K562 (cell line): Measurements from ENCODE around the gene AKIRIN1. TPM values are rescaled to one million over a fixed set of nuclear protein-coding genes. Genes with fewer than 3 reads are reported as not detected.

Experiments used
- FOXM1 ChIP-seq, 2 experiments: fragments of 450-650 bp in 1 of 2; sonication (generic) in 1 of 2; formaldehyde crosslinking in 1 of 2; IDR thresholded peaks; 2 replicates each; pipeline versions ENCODE4 v1.6.1 to v1.9.0; 2017 to 2022; ENCODE audit warnings: low read depth in 2 of 2, mild to moderate bottlenecking in 2 of 2, missing genetic modification reagents in 1 of 2, moderate library complexity in 1 of 2
- MTA3 ChIP-seq: fragments of 450-650 bp; formaldehyde crosslinking; IDR thresholded peaks from 2 replicates; pipeline ENCODE4 v1.6.1; 2017; ENCODE audit warnings: mild to moderate bottlenecking, borderline replicate concordance
- SNIP1 ChIP-seq: fragments of 450-650 bp; IDR thresholded peaks from 2 replicates; pipeline ENCODE4 v1.7.1; 2017; ENCODE audit warnings: low read depth, mild to moderate bottlenecking
- ZKSCAN1 ChIP-seq: fragments of 150-350 bp; IDR thresholded peaks from 2 replicates; pipeline ENCODE4 v1.6.1; 2016; ENCODE audit warnings: low read depth, low read length
- ZNF224 ChIP-seq: sonication (generic); formaldehyde crosslinking; IDR thresholded peaks from 2 replicates; pipeline ENCODE4 v1.8.0; 2022; ENCODE audit warnings: mild to moderate bottlenecking, missing genetic modification reagents
- ZNF274 ChIP-seq: IDR thresholded peaks from 2 replicates; pipeline ENCODE4 v1.6.1; 2011; ENCODE audit warnings: low read depth, mild to moderate bottlenecking, low read length, moderate library complexity, borderline replicate concordance
- ZNF766 ChIP-seq: fragments of 200-800 bp; sonication (Bioruptor generic); conservative IDR thresholded peaks from 2 replicates; pipeline ENCODE4 v1.6.1; 2016; ENCODE audit warnings: missing genetic modification characterization, missing compliant biosample characterization
- ZNF77 ChIP-seq: fragments of 250-450 bp; sonication (Bioruptor Pico); IDR thresholded peaks from 2 replicates; pipeline ENCODE4 v1.5.0; 2020
- polyA plus RNA-seq, 8 experiments: library from polyadenylated mRNA; depleted of rRNA in 4 of 8; stranded (reverse) in 5 of 8; unstranded in 3 of 8; fragments of >200 nt; fragmentation: Nextera tagmentation in 2 of 8; fragmentation: Illumina TruSeq in 1 of 8; extraction: Ambion mirVana in 2 of 8; extraction: Trizol in 1 of 8; gene quantifications; 2 replicates each; pipeline versions ENCODE4 v1.2.1 to v1.2.3, GENCODE V29; 2011 to 2014; ENCODE audit warnings: inconsistent platforms in 1 of 8, missing spikeins in 1 of 8
- total RNA-seq, 7 experiments: library from RNA; depleted of rRNA in 6 of 7; stranded (reverse); fragments of >200 nt in 6 of 7; fragmentation: Illumina TruSeq in 2 of 7; extraction: Trizol in 2 of 7; gene quantifications; 2 replicates each; pipeline versions ENCODE4 v1.2.1 to v1.2.3, GENCODE V29; 2011 to 2021; ENCODE audit warnings: low replicate concordance in 1 of 7
- TF ChIP-seq, protein P1 (sequence below): fragments of 200-800 bp; sonication (Bioruptor generic); IDR thresholded peaks from 2 replicates; pipeline ENCODE4 v1.6.1; 2017; ENCODE audit warnings: missing genetic modification characterization, missing compliant biosample characterization
- TF ChIP-seq, protein P2 (sequence below): fragments of 200-600 bp; sonication (generic); IDR thresholded peaks from one replicate; pipeline ENCODE4 v1.6.1; 2012; ENCODE audit warnings: mild to moderate bottlenecking, low read depth, low read length, inconsistent platforms
- TF ChIP-seq, protein P3 (sequence below), 2 experiments: fragments of 450-650 bp in 1 of 2; sonication (generic) in 1 of 2; formaldehyde crosslinking in 1 of 2; IDR thresholded peaks in 1 of 2; conservative IDR thresholded peaks in 1 of 2; 2 replicates each; pipeline versions ENCODE4 v1.6.1 to v1.8.1; 2016 to 2023; ENCODE audit warnings: mild to moderate bottlenecking in 2 of 2, moderate library complexity in 2 of 2, inconsistent platforms in 1 of 2, missing genetic modification reagents in 1 of 2

The AKIRIN1 gene
- total and polyA plus RNA-seq, 9 of the 15 experiments (the other 6 are each of a cell fraction or from before 2014, with no cell fraction given) = 11.5 to 139 (median 83.4) TPM

DNA sequence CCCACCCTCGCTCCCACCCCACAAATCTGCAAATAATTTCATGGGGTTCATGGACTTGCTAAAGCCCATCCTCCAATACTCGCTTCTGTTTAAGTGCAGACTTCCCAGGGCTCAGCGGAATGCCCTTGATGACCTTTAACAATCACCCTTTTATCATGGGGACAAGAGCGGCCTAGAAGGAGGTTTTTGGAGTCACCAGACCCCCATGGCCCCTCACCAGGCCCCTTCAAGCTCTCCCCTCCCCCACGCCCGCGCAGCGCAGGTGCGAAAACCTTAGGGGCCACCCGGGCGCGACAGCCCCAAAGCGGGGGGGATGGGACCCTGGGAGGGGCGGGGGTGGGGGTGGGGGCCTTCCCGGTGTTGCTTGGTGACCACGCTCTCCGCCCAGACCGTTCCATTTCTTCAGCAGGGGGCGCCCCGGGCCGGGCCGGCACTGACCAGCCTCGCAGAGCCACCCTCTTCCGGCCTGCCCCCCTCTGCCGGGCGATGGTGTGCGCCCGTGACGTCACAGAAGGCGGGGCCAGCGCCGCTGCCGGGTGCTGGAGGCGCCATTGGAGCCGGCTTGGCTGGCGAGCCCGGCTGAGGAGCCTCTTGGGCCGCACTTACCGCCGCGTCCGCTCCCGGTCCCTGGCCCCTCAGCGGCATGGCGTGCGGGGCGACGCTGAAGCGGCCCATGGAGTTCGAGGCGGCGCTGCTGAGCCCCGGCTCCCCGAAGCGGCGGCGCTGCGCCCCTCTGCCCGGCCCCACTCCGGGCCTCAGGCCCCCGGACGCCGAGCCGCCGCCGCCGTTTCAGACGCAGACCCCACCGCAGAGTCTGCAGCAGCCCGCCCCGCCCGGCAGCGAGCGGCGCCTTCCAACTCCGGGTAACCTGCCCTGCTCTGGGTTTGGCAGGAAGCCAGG is at the start of gene AKIRIN1 (continued):
- TF ChIP-seq MTA3 (peak; percentile 91; the same call in 1 of the 2 replicates), ZNF766 (CRISPR knock-in tag) (0 out of 2 replicates have a peak, but pooled peaks have one; percentile 19), ZNF224 (CRISPR knock-in tag) (0 out of 2 replicates have a peak, but pooled peaks have one; percentile 24), ZNF77 (CRISPR knock-in tag) (no peak), FOXM1 (IDR thresholded peaks at IDR 0.05; ENCODE audit: low read depth) (0 out of 2 replicates have a peak, but pooled peaks have one; percentile 26), FOXM1 (CRISPR knock-in tag; IDR thresholded peaks at IDR 0.05; ENCODE audit: low read depth) (0 out of 2 replicates have a peak, but pooled peaks have one; percentile 19), SNIP1 (no peak), ZNF274 (no peak), ZKSCAN1 (no peak; the same call in 1 of the 2 replicates)
- TF ChIP-seq, protein P1, sequence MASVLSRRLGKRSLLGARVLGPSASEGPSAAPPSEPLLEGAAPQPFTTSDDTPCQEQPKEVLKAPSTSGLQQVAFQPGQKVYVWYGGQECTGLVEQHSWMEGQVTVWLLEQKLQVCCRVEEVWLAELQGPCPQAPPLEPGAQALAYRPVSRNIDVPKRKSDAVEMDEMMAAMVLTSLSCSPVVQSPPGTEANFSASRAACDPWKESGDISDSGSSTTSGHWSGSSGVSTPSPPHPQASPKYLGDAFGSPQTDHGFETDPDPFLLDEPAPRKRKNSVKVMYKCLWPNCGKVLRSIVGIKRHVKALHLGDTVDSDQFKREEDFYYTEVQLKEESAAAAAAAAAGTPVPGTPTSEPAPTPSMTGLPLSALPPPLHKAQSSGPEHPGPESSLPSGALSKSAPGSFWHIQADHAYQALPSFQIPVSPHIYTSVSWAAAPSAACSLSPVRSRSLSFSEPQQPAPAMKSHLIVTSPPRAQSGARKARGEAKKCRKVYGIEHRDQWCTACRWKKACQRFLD = peak; percentile 96
- TF ChIP-seq, protein P2, sequence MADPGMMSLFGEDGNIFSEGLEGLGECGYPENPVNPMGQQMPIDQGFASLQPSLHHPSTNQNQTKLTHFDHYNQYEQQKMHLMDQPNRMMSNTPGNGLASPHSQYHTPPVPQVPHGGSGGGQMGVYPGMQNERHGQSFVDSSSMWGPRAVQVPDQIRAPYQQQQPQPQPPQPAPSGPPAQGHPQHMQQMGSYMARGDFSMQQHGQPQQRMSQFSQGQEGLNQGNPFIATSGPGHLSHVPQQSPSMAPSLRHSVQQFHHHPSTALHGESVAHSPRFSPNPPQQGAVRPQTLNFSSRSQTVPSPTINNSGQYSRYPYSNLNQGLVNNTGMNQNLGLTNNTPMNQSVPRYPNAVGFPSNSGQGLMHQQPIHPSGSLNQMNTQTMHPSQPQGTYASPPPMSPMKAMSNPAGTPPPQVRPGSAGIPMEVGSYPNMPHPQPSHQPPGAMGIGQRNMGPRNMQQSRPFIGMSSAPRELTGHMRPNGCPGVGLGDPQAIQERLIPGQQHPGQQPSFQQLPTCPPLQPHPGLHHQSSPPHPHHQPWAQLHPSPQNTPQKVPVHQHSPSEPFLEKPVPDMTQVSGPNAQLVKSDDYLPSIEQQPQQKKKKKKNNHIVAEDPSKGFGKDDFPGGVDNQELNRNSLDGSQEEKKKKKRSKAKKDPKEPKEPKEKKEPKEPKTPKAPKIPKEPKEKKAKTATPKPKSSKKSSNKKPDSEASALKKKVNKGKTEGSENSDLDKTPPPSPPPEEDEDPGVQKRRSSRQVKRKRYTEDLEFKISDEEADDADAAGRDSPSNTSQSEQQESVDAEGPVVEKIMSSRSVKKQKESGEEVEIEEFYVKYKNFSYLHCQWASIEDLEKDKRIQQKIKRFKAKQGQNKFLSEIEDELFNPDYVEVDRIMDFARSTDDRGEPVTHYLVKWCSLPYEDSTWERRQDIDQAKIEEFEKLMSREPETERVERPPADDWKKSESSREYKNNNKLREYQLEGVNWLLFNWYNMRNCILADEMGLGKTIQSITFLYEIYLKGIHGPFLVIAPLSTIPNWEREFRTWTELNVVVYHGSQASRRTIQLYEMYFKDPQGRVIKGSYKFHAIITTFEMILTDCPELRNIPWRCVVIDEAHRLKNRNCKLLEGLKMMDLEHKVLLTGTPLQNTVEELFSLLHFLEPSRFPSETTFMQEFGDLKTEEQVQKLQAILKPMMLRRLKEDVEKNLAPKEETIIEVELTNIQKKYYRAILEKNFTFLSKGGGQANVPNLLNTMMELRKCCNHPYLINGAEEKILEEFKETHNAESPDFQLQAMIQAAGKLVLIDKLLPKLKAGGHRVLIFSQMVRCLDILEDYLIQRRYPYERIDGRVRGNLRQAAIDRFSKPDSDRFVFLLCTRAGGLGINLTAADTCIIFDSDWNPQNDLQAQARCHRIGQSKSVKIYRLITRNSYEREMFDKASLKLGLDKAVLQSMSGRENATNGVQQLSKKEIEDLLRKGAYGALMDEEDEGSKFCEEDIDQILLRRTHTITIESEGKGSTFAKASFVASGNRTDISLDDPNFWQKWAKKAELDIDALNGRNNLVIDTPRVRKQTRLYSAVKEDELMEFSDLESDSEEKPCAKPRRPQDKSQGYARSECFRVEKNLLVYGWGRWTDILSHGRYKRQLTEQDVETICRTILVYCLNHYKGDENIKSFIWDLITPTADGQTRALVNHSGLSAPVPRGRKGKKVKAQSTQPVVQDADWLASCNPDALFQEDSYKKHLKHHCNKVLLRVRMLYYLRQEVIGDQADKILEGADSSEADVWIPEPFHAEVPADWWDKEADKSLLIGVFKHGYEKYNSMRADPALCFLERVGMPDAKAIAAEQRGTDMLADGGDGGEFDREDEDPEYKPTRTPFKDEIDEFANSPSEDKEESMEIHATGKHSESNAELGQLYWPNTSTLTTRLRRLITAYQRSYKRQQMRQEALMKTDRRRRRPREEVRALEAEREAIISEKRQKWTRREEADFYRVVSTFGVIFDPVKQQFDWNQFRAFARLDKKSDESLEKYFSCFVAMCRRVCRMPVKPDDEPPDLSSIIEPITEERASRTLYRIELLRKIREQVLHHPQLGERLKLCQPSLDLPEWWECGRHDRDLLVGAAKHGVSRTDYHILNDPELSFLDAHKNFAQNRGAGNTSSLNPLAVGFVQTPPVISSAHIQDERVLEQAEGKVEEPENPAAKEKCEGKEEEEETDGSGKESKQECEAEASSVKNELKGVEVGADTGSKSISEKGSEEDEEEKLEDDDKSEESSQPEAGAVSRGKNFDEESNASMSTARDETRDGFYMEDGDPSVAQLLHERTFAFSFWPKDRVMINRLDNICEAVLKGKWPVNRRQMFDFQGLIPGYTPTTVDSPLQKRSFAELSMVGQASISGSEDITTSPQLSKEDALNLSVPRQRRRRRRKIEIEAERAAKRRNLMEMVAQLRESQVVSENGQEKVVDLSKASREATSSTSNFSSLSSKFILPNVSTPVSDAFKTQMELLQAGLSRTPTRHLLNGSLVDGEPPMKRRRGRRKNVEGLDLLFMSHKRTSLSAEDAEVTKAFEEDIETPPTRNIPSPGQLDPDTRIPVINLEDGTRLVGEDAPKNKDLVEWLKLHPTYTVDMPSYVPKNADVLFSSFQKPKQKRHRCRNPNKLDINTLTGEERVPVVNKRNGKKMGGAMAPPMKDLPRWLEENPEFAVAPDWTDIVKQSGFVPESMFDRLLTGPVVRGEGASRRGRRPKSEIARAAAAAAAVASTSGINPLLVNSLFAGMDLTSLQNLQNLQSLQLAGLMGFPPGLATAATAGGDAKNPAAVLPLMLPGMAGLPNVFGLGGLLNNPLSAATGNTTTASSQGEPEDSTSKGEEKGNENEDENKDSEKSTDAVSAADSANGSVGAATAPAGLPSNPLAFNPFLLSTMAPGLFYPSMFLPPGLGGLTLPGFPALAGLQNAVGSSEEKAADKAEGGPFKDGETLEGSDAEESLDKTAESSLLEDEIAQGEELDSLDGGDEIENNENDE = no peak
- TF ChIP-seq, protein P3, sequence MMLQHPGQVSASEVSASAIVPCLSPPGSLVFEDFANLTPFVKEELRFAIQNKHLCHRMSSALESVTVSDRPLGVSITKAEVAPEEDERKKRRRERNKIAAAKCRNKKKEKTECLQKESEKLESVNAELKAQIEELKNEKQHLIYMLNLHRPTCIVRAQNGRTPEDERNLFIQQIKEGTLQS (IDR thresholded peaks at IDR 0.05) = peak; percentile 75; the same call in 1 of the 2 replicates
- TF ChIP-seq, protein P3 (CRISPR knock-in tag; conservative IDR thresholded peaks at IDR 0.05) = no peak; the same call in 1 of the 2 replicates
